CD4-positive, alpha-beta memory T cell (primary cell): Measurements from ENCODE around the gene AMELX. TPM values are rescaled to one million over a fixed set of nuclear protein-coding genes. Genes with fewer than 3 reads are reported as not detected.

Experiments
- CTCF ChIA-PET: fragments of 350-600 bp; sonication (Branson Sonifier 250); formaldehyde crosslinking; loops from one replicate; lab custom pipeline; 2021; ENCODE audit warnings: inconsistent platforms; ENCODE audit not compliant: partially characterized antibody; lab: Charles Lee
- POLR2A ChIA-PET: fragments of 350-600 bp; sonication (Branson Sonifier 250); formaldehyde crosslinking; loops from one replicate; lab custom pipeline; 2021; ENCODE audit not compliant: partially characterized antibody; lab: Charles Lee
- DNase-seq, 5 donors: peaks; one replicate each; pipeline versions ENCODE4 v3.0.0 to v3.0.0-alpha.2; 2020 to 2022; ENCODE audit warnings: mixed read lengths in 1 of 5
- H3K27ac ChIP-seq: one replicate; pipeline ENCODE4 v1.7.0; 2013; ENCODE audit warnings: low read depth, low read length
- H3K27me3 ChIP-seq: 2 replicates; pipeline ENCODE4 v1.7.0; 2013; ENCODE audit warnings: mild to moderate bottlenecking, low read length, moderate library complexity; ENCODE audit not compliant: insufficient read depth
- H3K36me3 ChIP-seq: 2 replicates; pipeline ENCODE4 v1.7.0; 2013; ENCODE audit warnings: mild to moderate bottlenecking, low read length, moderate library complexity; ENCODE audit not compliant: insufficient read depth
- H3K4me1 ChIP-seq: 2 replicates; pipeline ENCODE4 v1.7.0; 2013; ENCODE audit warnings: mild to moderate bottlenecking, low read length, moderate library complexity; ENCODE audit not compliant: insufficient read depth
- H3K4me3 ChIP-seq, 2 donors: one replicate each; pipeline ENCODE4 v1.7.0; 2013; ENCODE audit warnings: low read length in 2 of 2, mild to moderate bottlenecking in 1 of 2
- H3K9me3 ChIP-seq, 2 donors: one replicate each; pipeline ENCODE4 v1.7.0; 2013; ENCODE audit warnings: low read length in 2 of 2, control low read depth in 1 of 2; ENCODE audit not compliant: control insufficient read depth in 1 of 2
- H3K27ac Mint-ChIP-seq, 7 donors: one replicate each; pipeline ENCODE4 v1.8.0; 2020 to 2021; ENCODE audit warnings: mixed read lengths in 7 of 7, mild to moderate bottlenecking in 6 of 7, inconsistent platforms in 3 of 7, moderate library complexity in 3 of 7
- H3K27me3 Mint-ChIP-seq, 2 donors: one replicate each; pipeline ENCODE4 v1.8.0; 2020 to 2021; ENCODE audit warnings: mixed read lengths in 2 of 2
- H3K36me3 Mint-ChIP-seq, 2 donors: one replicate each; pipeline ENCODE4 v1.8.0; 2020 to 2021; ENCODE audit warnings: mixed read lengths in 2 of 2, inconsistent platforms in 1 of 2, mild to moderate bottlenecking in 1 of 2
- H3K4me1 Mint-ChIP-seq, 4 donors: one replicate each; pipeline ENCODE4 v1.8.0; 2020 to 2021; ENCODE audit warnings: mixed read lengths in 4 of 4, mild to moderate bottlenecking in 1 of 4
- H3K4me3 Mint-ChIP-seq, 8 donors: one replicate each; pipeline ENCODE4 v1.8.0; 2020 to 2021; ENCODE audit warnings: mixed read lengths in 8 of 8, mild to moderate bottlenecking in 7 of 8, moderate library complexity in 6 of 8, inconsistent platforms in 3 of 8
- H3K9me3 Mint-ChIP-seq, 8 donors: one replicate each; pipeline ENCODE4 v1.8.0; 2020 to 2021; ENCODE audit warnings: mixed read lengths in 8 of 8, mild to moderate bottlenecking in 5 of 8, inconsistent platforms in 3 of 8, moderate library complexity in 1 of 8
- intact Hi-C: fragments of 100-400 bp; cut with micrococcal nuclease; formaldehyde crosslinking; loops from one replicate; pipeline ENCODE4 v1.15.1; 2023
- polyA plus RNA-seq, 2 donors: library from polyadenylated mRNA; unstranded; fragments of 300-500 nt; fragmentation: Illumina TruSeq; gene quantifications; one replicate each; pipeline ENCODE4 v1.2.3, GENCODE V29; 2021
- total RNA-seq, 2 experiments: library from RNA; stranded (reverse); gene quantifications; one replicate each; pipeline ENCODE4 v1.2.3, GENCODE V29; 2021

Gene AMELX
- not detected for total RNA-seq
- polyA plus RNA-seq: not detected

DNA sequence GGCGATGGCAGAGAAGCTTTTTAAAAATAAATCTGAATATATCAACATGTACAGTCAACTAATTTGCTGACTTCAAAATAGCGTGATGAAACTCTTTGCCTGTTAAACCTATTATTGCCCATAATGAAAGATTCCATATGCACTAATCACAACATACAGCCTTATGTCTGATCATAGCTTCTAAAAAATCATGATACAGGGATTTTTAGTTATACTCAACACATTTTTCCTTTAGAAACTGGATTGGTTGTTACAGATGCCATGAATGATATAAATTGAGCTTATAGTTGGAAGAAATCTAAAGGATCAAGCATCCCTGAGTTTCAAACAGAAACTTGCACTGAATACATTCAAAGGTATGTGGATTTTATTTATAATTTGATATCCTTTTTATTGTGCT is at the start of gene AMELX:
Gene AMELX (plus strand): TSS at position 301 of the 400 bp plus-strand sequence. CDS start 1,376 bp downstream, outside the sequence.
- CTCF ChIA-PET: no interaction called here
- Histone ChIP-seq H3K4me3 (no peak within 1 kb of the TSS), H3K9me3 (no peaks in the 10 kb centered on the region), H3K27ac (no peak within 1 kb of the TSS), H3K36me3 (no peaks in the 10 kb centered on the region), H3K27me3 (no peaks in the 10 kb centered on the region), H3K4me1 (no peaks in the 10 kb centered on the region)
- H3K27ac Mint-ChIP-seq: no peak within 1 kb of the TSS
- H3K4me1 Mint-ChIP-seq: no peaks in the 10 kb centered on the region
- no peaks in the 10 kb centered on the region for H3K27me3 Mint-ChIP-seq
- no peak within 1 kb of the TSS for H3K4me3 Mint-ChIP-seq
- intact Hi-C loops: no loop called here
- H3K36me3 Mint-ChIP-seq: no peaks in the 10 kb centered on the region
- POLR2A ChIA-PET: no interaction called here
- no peak for DNase-seq
- peaks cover 0 to 2% (median 0%) of the 10 kb centered on the region in 8 donors for H3K9me3 Mint-ChIP-seq

- no peaks in the 10 kb centered on the region for H3K4me1 Mint-ChIP-seq
- Histone ChIP-seq H3K36me3 (no peaks in the 10 kb centered on the region), H3K4me1 (no peaks in the 10 kb centered on the region), H3K4me3 (no peak overlapping the region), H3K9me3 (no peaks in the 10 kb centered on the region), H3K27me3 (no peaks in the 10 kb centered on the region), H3K27ac (no peak overlapping the region)
- H3K27ac Mint-ChIP-seq: no peak overlapping the region
- H3K36me3 Mint-ChIP-seq: no peaks in the 10 kb centered on the region
- peaks cover 0 to 2% of the 10 kb centered on the region in 2 donors for H3K27me3 Mint-ChIP-seq
- CTCF ChIA-PET: no interaction called here
- peaks cover 0 to 2% (median 0%) of the 10 kb centered on the region in 8 donors for H3K9me3 Mint-ChIP-seq
- intact Hi-C loops: no loop called here
- DNase-seq: no peak
- H3K4me3 Mint-ChIP-seq: no peak overlapping the region
- POLR2A ChIA-PET: no interaction called here
Observed at GRCh38 chrX:11244636-11245035, 48.6 kb upstream of the AMELX start.

- Mint-ChIP-seq H3K36me3 (no peaks in the 10 kb centered on the region), H3K27me3 (no peaks in the 10 kb centered on the region), H3K4me1 (no peaks in the 10 kb centered on the region), H3K9me3 (no peaks in the 10 kb centered on the region), H3K27ac (no peak overlapping the region), H3K4me3 (no peak overlapping the region)
- Histone ChIP-seq H3K4me1 (no peaks in the 10 kb centered on the region), H3K27ac (no peak overlapping the region), H3K9me3 (no peaks in the 10 kb centered on the region), H3K36me3 (no peaks in the 10 kb centered on the region), H3K27me3 (no peaks in the 10 kb centered on the region), H3K4me3 (no peak overlapping the region)
- no peak for DNase-seq
- ChIA-PET CTCF (no interaction called here), POLR2A (no interaction called here)
- intact Hi-C loops: no loop called here
Observed at GRCh38 chrX:11254417-11255109, 38.6 kb upstream of the AMELX start.

- no peak overlapping the region for H3K4me3 ChIP-seq
- H3K27ac Mint-ChIP-seq: no peak overlapping the region
- intact Hi-C loops: no loop called here
- no peaks in the 10 kb centered on the region for H3K4me1 ChIP-seq
- H3K9me3 ChIP-seq: no peaks in the 10 kb centered on the region
- H3K36me3 Mint-ChIP-seq: no peaks in the 10 kb centered on the region
- POLR2A ChIA-PET: no interaction called here
- no peaks in the 10 kb centered on the region for H3K4me1 Mint-ChIP-seq
- H3K36me3 ChIP-seq: no peaks in the 10 kb centered on the region
- no peaks in the 10 kb centered on the region for H3K27me3 Mint-ChIP-seq
- H3K4me3 Mint-ChIP-seq: no peak overlapping the region
- H3K27me3 ChIP-seq: no peaks in the 10 kb centered on the region
- H3K27ac ChIP-seq: no peak overlapping the region
- no peaks in the 10 kb centered on the region for H3K9me3 Mint-ChIP-seq
- DNase-seq: no peak
- CTCF ChIA-PET: no interaction called here
Observed at GRCh38 chrX:11257290-11257689, 35.9 kb upstream of the AMELX start.

DNA sequence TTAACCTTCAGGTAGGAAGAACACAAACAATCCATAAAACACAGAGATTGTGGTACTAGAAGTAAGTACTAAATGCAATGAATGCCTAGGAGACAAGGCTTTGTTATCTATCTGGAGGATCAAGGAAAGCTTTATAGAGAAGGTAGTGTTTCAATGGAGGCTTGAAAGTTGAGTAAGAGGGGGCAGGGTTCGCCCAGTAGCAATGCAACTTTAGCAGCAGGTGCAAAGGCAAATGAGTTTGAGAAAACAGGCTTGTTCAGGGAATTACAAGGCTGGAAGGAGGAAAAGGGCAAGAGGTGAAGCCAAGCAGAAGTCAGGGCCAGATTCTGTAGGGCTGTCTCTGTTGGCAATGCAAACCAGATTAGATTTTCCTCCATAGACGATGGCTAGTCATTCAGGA is 35.5 kb upstream of the AMELX start:
- ChIA-PET POLR2A (no interaction called here), CTCF (no interaction called here)
- H3K27ac ChIP-seq: no peak overlapping the region
- Mint-ChIP-seq H3K27ac (no peak overlapping the region), H3K4me3 (no peak overlapping the region), H3K4me1 (no peaks in the 10 kb centered on the region), H3K27me3 (no peaks in the 10 kb centered on the region), H3K36me3 (no peaks in the 10 kb centered on the region), H3K9me3 (no peaks in the 10 kb centered on the region)
- no peaks in the 10 kb centered on the region for H3K9me3 ChIP-seq
- H3K27me3 ChIP-seq: no peaks in the 10 kb centered on the region
- DNase-seq: no peak
- no peaks in the 10 kb centered on the region for H3K36me3 ChIP-seq
- H3K4me3 ChIP-seq: no peak overlapping the region
- intact Hi-C loops: no loop called here
- no peaks in the 10 kb centered on the region for H3K4me1 ChIP-seq

- intact Hi-C loops: no loop called here
- Histone ChIP-seq H3K27ac (no peak overlapping the region), H3K36me3 (no peaks in the 10 kb centered on the region), H3K27me3 (no peaks in the 10 kb centered on the region), H3K4me1 (no peaks in the 10 kb centered on the region), H3K4me3 (no peak overlapping the region), H3K9me3 (no peaks in the 10 kb centered on the region)
- H3K4me3 Mint-ChIP-seq: no peak overlapping the region
- no peaks in the 10 kb centered on the region for H3K27me3 Mint-ChIP-seq
- no peaks in the 10 kb centered on the region for H3K9me3 Mint-ChIP-seq
- no peaks in the 10 kb centered on the region for H3K4me1 Mint-ChIP-seq
- no peak for DNase-seq
- ChIA-PET CTCF (no interaction called here), POLR2A (no interaction called here)
- no peaks in the 10 kb centered on the region for H3K36me3 Mint-ChIP-seq
- H3K27ac Mint-ChIP-seq: no peak overlapping the region
Observed at GRCh38 chrX:11259437-11259836, 33.8 kb upstream of the AMELX start.

- Mint-ChIP-seq H3K9me3 (no peaks in the 10 kb centered on the region), H3K27ac (no peak overlapping the region), H3K36me3 (no peaks in the 10 kb centered on the region), H3K4me1 (no peaks in the 10 kb centered on the region), H3K27me3 (no peaks in the 10 kb centered on the region), H3K4me3 (no peak overlapping the region)
- POLR2A ChIA-PET: no interaction called here
- Histone ChIP-seq H3K36me3 (no peaks in the 10 kb centered on the region), H3K4me3 (no peak overlapping the region), H3K4me1 (no peaks in the 10 kb centered on the region), H3K27ac (no peak overlapping the region), H3K27me3 (no peaks in the 10 kb centered on the region), H3K9me3 (no peaks in the 10 kb centered on the region)
- CTCF ChIA-PET: no interaction called here
- intact Hi-C loops: no loop called here
- DNase-seq: no peak
Observed at GRCh38 chrX:11261260-11261659, 32.0 kb upstream of the AMELX start.
